Astrocyte (in vitro differentiated cells and primary cell): ENCODE results near the gene SGCD. TPM values are rescaled to one million over a fixed set of nuclear protein-coding genes. Genes with fewer than 3 reads are reported as not detected.

Experiments
- DNase-seq: peaks from one replicate; pipeline ENCODE4 v3.0.0-alpha.2; 2010; ENCODE audit warnings: low read depth
- FAIRE-seq: peaks from 2 replicates; lab custom pipeline; 2011; peaks lifted over from hg19 to GRCh38; lab: Jason Lieb, UNC
- H2AFZ ChIP-seq: 2 replicates; pipeline ENCODE4 v1.6.0; 2012; ENCODE audit warnings: low read depth, low read length, inconsistent platforms
- H3K27ac ChIP-seq: 2 replicates; pipeline ENCODE4 v1.5.1; 2011; ENCODE audit warnings: low read depth, low read length, inconsistent platforms
- H3K27me3 ChIP-seq: 2 replicates; pipeline ENCODE4 v1.6.0; 2011; ENCODE audit warnings: low read length, inconsistent platforms; ENCODE audit not compliant: insufficient read depth
- H3K36me3 ChIP-seq: 2 replicates; pipeline ENCODE4 v1.5.1; 2011; ENCODE audit warnings: low read length, inconsistent platforms; ENCODE audit not compliant: insufficient read depth
- H3K4me1 ChIP-seq: 2 replicates; pipeline ENCODE4 v1.5.1; 2011; ENCODE audit warnings: low read length, inconsistent platforms; ENCODE audit not compliant: insufficient read depth
- H3K4me2 ChIP-seq: 2 replicates; pipeline ENCODE4 v1.6.0; 2012; ENCODE audit warnings: low read length, inconsistent platforms
- H3K4me3 ChIP-seq: 2 replicates; pipeline ENCODE4 v1.5.1; 2011; ENCODE audit warnings: low read depth, mild to moderate bottlenecking, low read length, inconsistent platforms; ENCODE audit not compliant: insufficient read depth
- H3K79me2 ChIP-seq: 2 replicates; pipeline ENCODE4 v1.6.0; 2012; ENCODE audit warnings: mild to moderate bottlenecking, low read length, inconsistent platforms; ENCODE audit not compliant: insufficient read depth
- H3K9ac ChIP-seq: 2 replicates; pipeline ENCODE4 v1.6.0; 2012; ENCODE audit warnings: mild to moderate bottlenecking, low read length, inconsistent platforms
- H3K9me3 ChIP-seq: 2 replicates; pipeline ENCODE4 v1.5.1; 2012; ENCODE audit warnings: low read depth, mild to moderate bottlenecking, low read length, inconsistent platforms; ENCODE audit not compliant: insufficient read depth
- H4K20me1 ChIP-seq: 2 replicates; pipeline ENCODE4 v1.6.0; 2012; ENCODE audit warnings: low read length, inconsistent platforms; ENCODE audit not compliant: insufficient read depth
- H3K27ac Mint-ChIP-seq: one replicate; pipeline ENCODE4 v1.8.0; 2021; ENCODE audit warnings: mild to moderate bottlenecking, mixed read lengths; ENCODE audit not compliant: unreplicated experiment
- H3K27me3 Mint-ChIP-seq: one replicate; pipeline ENCODE4 v1.8.0; 2021; ENCODE audit warnings: low read depth, mixed read lengths; ENCODE audit not compliant: unreplicated experiment
- H3K36me3 Mint-ChIP-seq: one replicate; pipeline ENCODE4 v1.8.0; 2021; ENCODE audit warnings: low read depth, mixed read lengths; ENCODE audit not compliant: unreplicated experiment
- H3K4me1 Mint-ChIP-seq: one replicate; pipeline ENCODE4 v1.8.0; 2021; ENCODE audit warnings: low read depth, mixed read lengths; ENCODE audit not compliant: unreplicated experiment
- H3K4me3 Mint-ChIP-seq: one replicate; pipeline ENCODE4 v1.8.0; 2021; ENCODE audit warnings: mild to moderate bottlenecking, moderate library complexity, mixed read lengths; ENCODE audit not compliant: unreplicated experiment
- H3K9me3 Mint-ChIP-seq: one replicate; pipeline ENCODE4 v1.8.0; 2021; ENCODE audit warnings: mild to moderate bottlenecking, mixed read lengths; ENCODE audit not compliant: unreplicated experiment
- EZH2 ChIP-seq: IDR thresholded peaks from 2 replicates; pipeline ENCODE4 v1.6.1; 2012; ENCODE audit warnings: mild to moderate bottlenecking, low read length, inconsistent platforms; ENCODE audit not compliant: insufficient read depth
- total RNA-seq: library from RNA; stranded (reverse); gene quantifications from 2 replicates; pipeline ENCODE4 v1.2.1, GENCODE V29; 2021
- TF ChIP-seq, protein P1 (sequence below): IDR thresholded peaks from 2 replicates; pipeline ENCODE4 v1.5.1; 2011; ENCODE audit warnings: low read depth, mild to moderate bottlenecking, inconsistent platforms, low read length, moderate library complexity; ENCODE audit not compliant: insufficient read depth

SGCD gene
- total RNA-seq, 1 donor from 2014 or later = 2.9 TPM

DNA sequence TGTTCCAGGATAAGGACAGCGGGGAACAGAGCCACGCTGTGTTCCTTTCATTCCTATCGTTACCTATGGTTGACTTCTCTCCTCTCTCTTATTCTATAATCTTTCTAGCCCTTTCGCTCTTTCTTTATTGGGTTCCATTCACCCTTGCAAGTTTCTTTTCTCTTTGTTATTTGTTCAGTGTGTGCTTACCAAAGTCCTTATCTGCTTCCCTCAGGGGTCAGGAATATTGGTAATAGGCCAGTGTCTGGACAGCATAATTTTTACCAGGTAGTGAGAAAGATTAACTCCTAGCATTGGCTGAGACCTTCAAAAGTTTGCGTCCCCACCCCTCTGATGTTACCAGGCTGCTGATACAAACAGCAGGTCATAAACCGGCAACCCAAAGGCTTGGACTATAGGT is 4.9 kb downstream of the SGCD start:
- H3K4me1 Mint-ChIP-seq = peaks cover 12% of the 10 kb centered on the region
- H3K27me3 ChIP-seq = no peaks in the 10 kb centered on the region
- no peaks in the 10 kb centered on the region for H3K36me3 ChIP-seq
- FAIRE-seq (no peak), DNase-seq (no peak)
- H3K27ac ChIP-seq = no peak overlapping the region
- no peaks in the 10 kb centered on the region for H3K36me3 Mint-ChIP-seq
- no peaks in the 10 kb centered on the region for H4K20me1 ChIP-seq
- no peak overlapping the region for H3K4me3 Mint-ChIP-seq
- H3K27ac Mint-ChIP-seq = no peak overlapping the region
- no peak overlapping the region for H3K9ac ChIP-seq
- H3K4me1 ChIP-seq = no peaks in the 10 kb centered on the region
- no peak overlapping the region for H2AFZ ChIP-seq
- no peaks in the 10 kb centered on the region for H3K9me3 Mint-ChIP-seq
- H3K4me2 ChIP-seq = no peak overlapping the region
- no peaks in the 10 kb centered on the region for H3K27me3 Mint-ChIP-seq
- H3K4me3 ChIP-seq = no peak overlapping the region
- H3K9me3 ChIP-seq = no peaks in the 10 kb centered on the region
- TF ChIP-seq EZH2 = no peak
- TF ChIP-seq, protein P1, sequence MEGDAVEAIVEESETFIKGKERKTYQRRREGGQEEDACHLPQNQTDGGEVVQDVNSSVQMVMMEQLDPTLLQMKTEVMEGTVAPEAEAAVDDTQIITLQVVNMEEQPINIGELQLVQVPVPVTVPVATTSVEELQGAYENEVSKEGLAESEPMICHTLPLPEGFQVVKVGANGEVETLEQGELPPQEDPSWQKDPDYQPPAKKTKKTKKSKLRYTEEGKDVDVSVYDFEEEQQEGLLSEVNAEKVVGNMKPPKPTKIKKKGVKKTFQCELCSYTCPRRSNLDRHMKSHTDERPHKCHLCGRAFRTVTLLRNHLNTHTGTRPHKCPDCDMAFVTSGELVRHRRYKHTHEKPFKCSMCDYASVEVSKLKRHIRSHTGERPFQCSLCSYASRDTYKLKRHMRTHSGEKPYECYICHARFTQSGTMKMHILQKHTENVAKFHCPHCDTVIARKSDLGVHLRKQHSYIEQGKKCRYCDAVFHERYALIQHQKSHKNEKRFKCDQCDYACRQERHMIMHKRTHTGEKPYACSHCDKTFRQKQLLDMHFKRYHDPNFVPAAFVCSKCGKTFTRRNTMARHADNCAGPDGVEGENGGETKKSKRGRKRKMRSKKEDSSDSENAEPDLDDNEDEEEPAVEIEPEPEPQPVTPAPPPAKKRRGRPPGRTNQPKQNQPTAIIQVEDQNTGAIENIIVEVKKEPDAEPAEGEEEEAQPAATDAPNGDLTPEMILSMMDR = no peak
- H3K79me2 ChIP-seq = no peaks in the 10 kb centered on the region

DNA sequence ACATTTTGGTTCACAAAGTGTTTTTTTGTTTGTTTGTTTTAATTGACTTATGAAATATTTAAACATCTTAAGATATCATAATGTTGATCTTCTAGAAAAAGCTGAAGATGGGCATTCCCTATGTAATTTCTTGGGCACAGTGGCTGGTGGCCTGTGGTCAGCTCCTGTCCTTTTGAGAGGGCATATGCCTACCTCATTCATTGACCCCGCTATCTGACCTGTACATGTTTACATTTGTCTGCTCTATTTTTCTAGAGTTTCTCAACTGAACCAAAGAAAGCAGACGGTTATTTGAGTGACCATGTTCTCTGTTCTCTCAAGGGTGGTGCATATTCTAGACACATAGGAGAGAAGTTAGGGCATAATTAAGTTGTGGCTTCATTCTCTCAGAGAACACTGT is 5.3 kb downstream of the SGCD start:
- Mint-ChIP-seq H3K36me3 (no peaks in the 10 kb centered on the region), H3K27ac (no peak overlapping the region), H3K27me3 (no peaks in the 10 kb centered on the region), H3K9me3 (no peaks in the 10 kb centered on the region), H3K4me3 (no peak overlapping the region), H3K4me1 (peaks cover 8% of the 10 kb centered on the region)
- H3K9me3 ChIP-seq = no peaks in the 10 kb centered on the region
- no peak overlapping the region for H3K4me3 ChIP-seq
- H3K36me3 ChIP-seq = no peaks in the 10 kb centered on the region
- H3K79me2 ChIP-seq = no peaks in the 10 kb centered on the region
- DNase-seq (no peak), FAIRE-seq (no peak)
- no peak overlapping the region for H3K4me2 ChIP-seq
- H4K20me1 ChIP-seq = no peaks in the 10 kb centered on the region
- TF ChIP-seq, protein P1 = no peak
- no peaks in the 10 kb centered on the region for H3K27me3 ChIP-seq
- H3K27ac ChIP-seq = no peak overlapping the region
- no peaks in the 10 kb centered on the region for H3K4me1 ChIP-seq
- no peak overlapping the region for H2AFZ ChIP-seq
- H3K9ac ChIP-seq = no peak overlapping the region

DNA sequence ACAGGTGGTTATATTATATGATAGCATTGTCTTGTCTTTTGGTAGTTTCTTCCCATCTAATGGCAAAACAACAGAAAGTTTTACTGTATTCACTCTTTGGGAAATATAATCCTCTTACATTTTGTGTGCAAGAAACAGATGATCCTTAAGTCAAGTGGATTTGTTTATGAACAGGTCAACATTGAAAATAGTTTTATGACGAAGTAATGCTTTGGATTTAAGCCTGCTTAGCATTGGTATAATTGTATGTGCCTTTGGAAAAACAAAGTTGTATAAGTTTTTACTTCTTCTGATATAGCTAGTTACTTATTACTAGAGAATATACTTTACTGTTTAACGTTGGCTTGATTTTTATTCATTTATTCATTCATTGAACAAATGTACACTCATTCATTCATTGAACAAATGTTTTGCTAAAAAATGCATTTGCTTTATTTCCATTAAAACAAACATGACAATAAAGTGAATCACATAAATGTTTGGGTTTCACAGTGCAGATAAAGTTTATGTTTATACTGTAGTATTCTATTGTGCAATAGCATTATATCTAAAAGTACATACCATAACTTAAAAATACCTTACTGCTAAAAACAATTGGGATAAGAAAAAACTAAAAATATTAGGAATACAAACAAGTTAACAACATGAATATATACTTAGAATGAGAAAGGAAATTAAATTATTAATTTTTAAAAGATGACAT is 12.3 kb downstream of the SGCD start:
- H3K4me3 Mint-ChIP-seq = no peak overlapping the region
- H3K4me2 ChIP-seq = no peak overlapping the region
- H3K79me2 ChIP-seq = no peaks in the 10 kb centered on the region
- H3K27me3 ChIP-seq = no peaks in the 10 kb centered on the region
- no peak for TF ChIP-seq EZH2
- TF ChIP-seq, protein P1 = no peak
- DNase-seq = no peak
- no peaks in the 10 kb centered on the region for H3K27me3 Mint-ChIP-seq
- H3K9me3 Mint-ChIP-seq = no peaks in the 10 kb centered on the region
- H3K36me3 Mint-ChIP-seq = no peaks in the 10 kb centered on the region
- H3K27ac ChIP-seq = no peak overlapping the region
- no peak overlapping the region for H3K27ac Mint-ChIP-seq
- H3K4me1 ChIP-seq = no peaks in the 10 kb centered on the region
- H3K9ac ChIP-seq = no peak overlapping the region
- H4K20me1 ChIP-seq = no peaks in the 10 kb centered on the region
- H3K4me1 Mint-ChIP-seq = no peaks in the 10 kb centered on the region
- H3K36me3 ChIP-seq = no peaks in the 10 kb centered on the region
- no peaks in the 10 kb centered on the region for H3K9me3 ChIP-seq
- no peak overlapping the region for H2AFZ ChIP-seq
- FAIRE-seq = no peak
- H3K4me3 ChIP-seq = no peak overlapping the region
